IPS-15b (cell line): ENCODE results near the gene CRABP2.
A peak's percentile ranks its signal among the peaks of the same experiment; 100 is the strongest.

Experiments used
- H3K27me3 ChIP-seq: one replicate; pipeline ENCODE4 v1.6.1; 2013; ENCODE audit warnings: low read length; ENCODE audit not compliant: control insufficient read depth, insufficient read depth
- H3K36me3 ChIP-seq: one replicate; pipeline ENCODE4 v1.6.1; 2013; ENCODE audit warnings: low read length; ENCODE audit not compliant: control insufficient read depth, insufficient read depth
- H3K4me1 ChIP-seq: one replicate; pipeline ENCODE4 v1.6.1; 2013; ENCODE audit warnings: mild to moderate bottlenecking, low read length; ENCODE audit not compliant: control insufficient read depth, insufficient read depth
- H3K4me3 ChIP-seq: one replicate; pipeline ENCODE4 v1.5.1; 2013; ENCODE audit warnings: low read depth, low read length
- H3K9ac ChIP-seq: one replicate; pipeline ENCODE4 v1.6.1; 2013; ENCODE audit warnings: low read depth, mild to moderate bottlenecking, low read length
- H3K9me3 ChIP-seq: one replicate; pipeline ENCODE4 v1.6.1; 2013; ENCODE audit warnings: mild to moderate bottlenecking, low read length; ENCODE audit not compliant: control insufficient read depth, insufficient read depth

CRABP2 gene

DNA sequence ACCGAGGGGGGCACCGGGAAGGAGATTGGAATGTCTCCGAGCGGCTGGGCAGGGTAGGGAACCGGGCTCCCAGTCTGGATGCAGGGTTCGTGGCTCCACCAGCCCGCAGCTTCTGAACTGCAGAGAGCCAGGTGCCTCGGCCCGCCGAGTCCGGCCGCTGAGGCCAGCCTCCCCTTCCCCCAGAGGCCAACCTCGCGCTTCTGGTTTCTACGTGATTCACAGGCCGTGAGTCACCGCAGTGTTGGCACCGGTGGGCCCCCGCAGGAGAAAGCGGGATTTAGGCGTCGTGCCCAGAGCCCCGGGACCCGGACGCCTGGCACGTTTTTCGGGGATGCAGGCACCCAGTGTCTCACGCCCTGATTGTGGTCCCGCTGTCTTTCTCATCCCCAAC lies 458 bp downstream of the CRABP2 start:
- Histone ChIP-seq H3K4me3 (peak overlapping the region; percentile 85), H3K27me3 (peaks cover 11% of the 10 kb centered on the region), H3K4me1 (peaks cover 27% of the 10 kb centered on the region), H3K9ac (peak overlapping the region; percentile 79), H3K36me3 (peaks cover 16% of the 10 kb centered on the region), H3K9me3 (no peaks in the 10 kb centered on the region)

DNA sequence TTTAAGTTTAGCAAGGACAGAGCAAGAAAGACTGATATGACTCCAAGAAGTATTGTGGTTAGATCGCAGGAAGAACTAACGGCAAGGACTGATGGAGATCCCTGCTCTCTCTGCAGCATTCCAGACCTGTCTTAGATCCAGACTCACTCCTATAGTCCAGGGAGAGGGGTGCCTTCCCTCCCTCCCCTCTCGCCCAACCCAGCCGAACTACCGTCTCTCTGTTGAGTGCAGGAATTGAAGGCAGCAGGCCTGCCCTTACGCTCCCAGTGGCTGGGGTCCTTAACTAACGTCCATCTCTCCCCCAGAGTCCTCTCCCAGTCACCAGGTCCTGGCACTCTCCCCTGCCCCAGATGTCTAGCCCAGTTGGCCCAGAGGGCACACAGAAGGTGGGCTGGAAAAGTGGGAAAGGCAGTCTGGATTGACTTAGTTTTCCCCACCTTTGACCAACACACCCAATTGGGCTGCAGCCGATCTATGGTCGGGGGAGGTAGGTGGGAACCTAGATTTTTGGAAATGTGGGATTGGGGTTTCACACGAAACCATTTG lies 1.1 kb downstream of the CRABP2 start:
- Histone ChIP-seq H3K4me1 (peaks cover 20% of the 10 kb centered on the region), H3K9ac (peak overlapping the region; percentile 5), H3K36me3 (peaks cover 22% of the 10 kb centered on the region), H3K9me3 (no peaks in the 10 kb centered on the region), H3K4me3 (peak overlapping the region; percentile 85), H3K27me3 (peaks cover 11% of the 10 kb centered on the region)

DNA sequence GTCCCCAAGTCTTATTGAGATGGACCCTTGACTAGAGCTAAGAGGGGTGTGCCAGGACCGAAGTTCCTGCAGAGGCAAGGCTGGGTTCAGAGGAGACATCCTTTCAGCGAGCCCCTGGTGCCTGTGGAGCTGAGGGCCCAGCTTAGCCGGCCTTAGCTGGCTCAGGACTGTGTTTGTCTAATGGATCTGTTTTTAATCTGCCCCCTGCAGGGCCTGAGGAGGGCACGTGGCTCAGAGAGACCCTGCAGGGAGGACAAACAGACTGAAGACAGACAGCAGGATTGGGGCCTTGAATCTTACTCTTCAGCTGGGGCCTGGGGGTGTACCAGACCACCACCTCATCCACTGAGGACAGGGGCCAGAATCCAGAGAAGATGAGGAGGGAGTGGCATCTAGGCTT lies 1.6 kb downstream of the CRABP2 start:
- Histone ChIP-seq H3K27me3 (peaks cover 11% of the 10 kb centered on the region), H3K9ac (peak overlapping the region; percentile 5), H3K9me3 (no peaks in the 10 kb centered on the region), H3K4me3 (peak overlapping the region; percentile 85), H3K4me1 (peaks cover 15% of the 10 kb centered on the region), H3K36me3 (peaks cover 26% of the 10 kb centered on the region)

DNA sequence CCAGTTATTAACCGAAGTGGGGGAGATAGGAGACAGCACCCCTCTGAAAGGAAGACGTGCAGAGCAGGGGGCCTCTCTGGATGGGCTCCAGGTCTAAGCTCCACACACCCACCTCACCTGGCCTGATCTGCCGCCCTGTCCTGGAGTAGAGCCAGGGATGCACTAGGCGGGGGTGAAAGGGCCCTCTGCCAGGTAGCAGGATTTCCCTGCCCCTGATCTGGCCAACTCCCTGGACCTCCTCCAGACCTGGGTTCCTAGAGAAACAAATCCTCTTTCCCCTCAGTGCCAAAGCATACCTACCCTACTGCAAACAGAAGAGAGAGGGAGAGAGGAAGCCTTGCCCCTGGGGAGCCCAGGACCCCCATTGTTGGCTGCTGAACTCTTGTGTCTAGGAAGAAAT lies 2.0 kb downstream of the CRABP2 start:
- peaks cover 11% of the 10 kb centered on the region for H3K27me3 ChIP-seq

DNA sequence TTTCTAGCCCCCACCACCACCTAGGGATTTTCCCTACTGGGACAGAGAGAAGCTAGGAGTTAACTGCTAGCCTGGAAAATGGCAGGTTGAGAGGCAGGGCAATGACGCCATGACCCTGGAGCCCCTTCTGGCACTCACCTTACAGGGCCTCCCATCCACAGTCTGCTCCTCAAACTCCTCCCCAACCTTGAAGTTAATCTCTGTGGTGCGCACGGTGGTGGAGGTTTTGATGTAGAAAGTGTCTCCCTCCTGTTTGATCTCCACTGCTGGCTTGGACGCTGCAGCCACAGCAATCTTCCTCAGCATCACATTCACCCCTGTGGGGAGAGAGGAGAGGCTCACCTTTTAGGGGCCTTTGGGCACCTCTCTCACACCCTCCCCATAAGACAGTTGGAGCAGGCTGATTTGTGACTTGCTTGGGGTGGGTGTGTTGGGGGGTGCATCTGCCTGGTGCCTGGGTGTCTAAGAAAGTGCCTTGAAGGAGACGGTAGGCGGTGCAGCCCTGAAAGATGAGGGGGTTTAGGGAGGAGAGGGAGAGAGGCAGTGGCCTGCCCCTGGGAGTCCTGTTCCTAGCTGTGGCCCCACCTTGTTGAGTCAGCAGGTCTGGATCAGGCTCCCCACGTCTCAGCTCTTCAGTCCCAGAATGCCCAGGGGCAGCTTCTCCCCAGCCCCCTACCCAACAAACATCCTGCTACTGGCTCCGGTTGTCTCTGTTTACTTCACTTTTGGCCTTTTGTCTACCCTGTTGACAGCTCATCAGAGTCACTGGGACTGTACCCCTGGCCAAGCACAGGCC lies 4.4 kb downstream of the CRABP2 start:
- peaks cover 31% of the 10 kb centered on the region for H3K36me3 ChIP-seq
- H3K27me3 ChIP-seq: peaks cover 11% of the 10 kb centered on the region
- no peaks in the 10 kb centered on the region for H3K9me3 ChIP-seq
- H3K9ac ChIP-seq: no peak overlapping the region
- H3K4me1 ChIP-seq: peaks cover 7% of the 10 kb centered on the region
- H3K4me3 ChIP-seq: no peak overlapping the region

More for the DNA sequence above, 2.0 kb downstream of the CRABP2 start:
- H3K9me3 ChIP-seq: no peaks in the 10 kb centered on the region
- peaks cover 11% of the 10 kb centered on the region for H3K4me1 ChIP-seq
- H3K36me3 ChIP-seq: peaks cover 29% of the 10 kb centered on the region
- peak overlapping the region; percentile 5 for H3K9ac ChIP-seq
- peak overlapping the region; percentile 85 for H3K4me3 ChIP-seq

DNA sequence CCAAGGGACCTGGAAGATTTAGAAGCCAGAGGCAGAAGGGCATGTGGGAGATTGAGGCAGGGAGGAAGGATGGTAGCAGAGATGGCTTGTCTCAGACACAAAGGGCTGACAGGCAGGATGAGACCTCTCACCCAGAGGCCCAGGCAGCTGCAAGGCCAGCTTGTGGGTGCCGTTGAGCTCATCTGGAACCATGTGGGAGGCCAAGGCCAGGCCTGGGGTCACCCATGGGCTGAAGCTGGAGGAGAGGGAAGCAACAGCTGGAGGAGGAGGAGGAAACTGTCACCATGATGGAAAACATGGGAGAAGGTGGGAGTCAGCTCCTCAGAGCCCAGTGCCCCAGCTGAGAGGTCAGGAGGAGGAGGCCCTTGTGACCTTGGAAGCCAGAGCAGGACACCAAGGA lies 6.4 kb downstream of the CRABP2 start:
- Histone ChIP-seq H3K9ac (no peak overlapping the region), H3K27me3 (peaks cover 2% of the 10 kb centered on the region), H3K36me3 (peaks cover 31% of the 10 kb centered on the region), H3K4me1 (peaks cover 13% of the 10 kb centered on the region), H3K9me3 (no peaks in the 10 kb centered on the region), H3K4me3 (no peak overlapping the region)

DNA sequence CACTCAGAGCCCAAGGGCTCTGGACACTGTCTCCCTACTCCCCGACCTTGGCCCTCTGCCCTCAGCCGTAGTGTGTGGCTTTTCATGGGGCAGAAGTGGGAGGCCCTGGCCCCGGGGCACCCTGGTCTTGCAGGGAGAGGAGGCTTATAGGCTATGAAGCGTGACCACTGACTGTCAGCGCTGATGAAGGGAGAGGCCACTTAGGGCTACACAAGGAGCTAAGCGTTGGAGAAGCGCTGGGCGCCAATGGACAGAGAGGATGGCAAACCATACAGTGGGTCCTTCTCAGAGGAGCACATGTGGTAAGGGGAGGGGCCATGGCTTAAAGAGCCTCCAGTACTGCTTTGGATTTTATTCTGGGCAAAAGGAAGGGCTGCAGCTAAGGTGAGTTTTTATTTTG lies 7.9 kb downstream of the CRABP2 start:
- Histone ChIP-seq H3K9ac (no peak overlapping the region), H3K36me3 (peaks cover 31% of the 10 kb centered on the region), H3K9me3 (no peaks in the 10 kb centered on the region), H3K4me1 (peaks cover 17% of the 10 kb centered on the region), H3K27me3 (no peaks in the 10 kb centered on the region), H3K4me3 (no peak overlapping the region)

DNA sequence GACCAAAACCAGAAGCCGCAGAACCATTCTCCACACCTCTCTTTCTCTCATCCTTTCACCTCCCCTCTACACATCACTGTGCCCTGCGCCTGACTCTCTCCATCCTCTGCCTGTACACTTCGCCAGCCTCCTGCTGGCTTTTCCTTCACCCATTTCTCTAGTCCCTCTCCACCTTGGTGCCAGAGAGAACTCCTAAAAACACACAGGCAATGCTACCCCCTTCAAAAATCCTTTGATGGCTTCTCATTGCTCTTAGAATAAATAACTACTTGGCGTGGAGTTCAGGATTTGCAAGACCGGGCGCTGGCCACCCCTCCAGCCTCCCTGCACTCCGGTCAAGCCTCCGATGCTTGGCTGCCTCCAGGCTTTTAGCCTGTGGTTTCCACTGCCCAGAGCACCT lies 8.6 kb downstream of the CRABP2 start:
- no peak overlapping the region for H3K4me3 ChIP-seq
- H3K4me1 ChIP-seq: peaks cover 22% of the 10 kb centered on the region
- no peaks in the 10 kb centered on the region for H3K9me3 ChIP-seq
- H3K27me3 ChIP-seq: no peaks in the 10 kb centered on the region
- peaks cover 31% of the 10 kb centered on the region for H3K36me3 ChIP-seq
- H3K9ac ChIP-seq: no peak overlapping the region

DNA sequence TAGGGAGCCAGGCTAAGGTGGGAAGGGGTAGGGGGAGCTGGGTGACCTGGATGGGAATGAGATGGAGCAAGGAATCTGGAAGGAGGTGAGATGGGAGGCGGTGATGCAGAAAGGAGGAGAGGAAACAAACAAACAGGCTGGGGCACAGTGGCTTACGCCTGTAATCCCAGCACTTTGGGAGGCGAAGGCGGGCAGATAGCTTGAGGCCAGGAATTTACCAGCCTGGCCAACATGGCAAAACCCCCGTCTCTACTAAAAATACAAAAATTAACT lies 10.8 kb downstream of the CRABP2 start:
- H3K36me3 ChIP-seq: peaks cover 12% of the 10 kb centered on the region
- H3K4me3 ChIP-seq: no peak overlapping the region
- H3K9me3 ChIP-seq: no peaks in the 10 kb centered on the region
- peaks cover 37% of the 10 kb centered on the region for H3K4me1 ChIP-seq
- no peaks in the 10 kb centered on the region for H3K27me3 ChIP-seq
- H3K9ac ChIP-seq: no peak overlapping the region

DNA sequence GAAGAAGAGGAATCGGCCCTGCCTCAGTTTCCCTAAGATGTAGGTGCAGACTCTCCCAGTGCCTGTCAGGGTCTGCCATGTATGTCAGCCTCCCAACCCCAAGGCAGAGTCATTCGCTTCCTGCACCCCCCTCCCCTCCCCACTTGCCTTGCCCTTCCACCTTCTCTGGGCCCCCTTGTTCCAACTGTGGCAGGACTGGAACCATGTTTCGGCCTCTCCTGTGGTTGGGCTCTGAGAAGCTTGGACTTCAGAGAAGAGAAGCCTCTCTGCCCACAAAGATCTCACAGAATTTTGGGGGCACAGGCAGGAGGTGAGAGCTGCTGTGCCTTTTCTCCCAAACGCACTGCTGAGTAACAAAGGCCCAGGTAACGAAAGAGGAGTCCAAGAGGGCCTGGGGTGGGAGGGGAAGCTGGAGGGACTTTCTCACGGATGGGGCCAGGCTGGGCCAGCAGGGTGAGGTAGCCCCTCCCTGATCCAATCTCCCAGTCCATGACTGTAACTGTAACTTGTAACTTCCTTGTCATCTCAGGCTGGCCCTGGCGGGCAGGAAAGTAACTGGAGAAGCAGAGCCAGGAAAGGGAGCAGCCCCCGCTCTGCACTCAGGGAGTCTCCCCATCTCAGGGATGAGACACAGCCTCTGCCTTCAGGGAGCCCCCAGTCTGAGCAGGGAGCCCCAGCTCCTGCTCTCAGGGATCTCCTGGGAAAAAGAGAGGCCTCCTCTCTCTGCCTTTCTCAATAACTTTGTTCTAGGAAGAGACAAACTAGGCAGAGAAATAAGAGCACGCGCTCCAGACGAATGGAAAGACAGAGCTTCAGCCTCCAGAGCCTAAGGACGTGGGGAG lies 11.3 kb downstream of the CRABP2 start:
- Histone ChIP-seq H3K36me3 (peaks cover 7% of the 10 kb centered on the region), H3K27me3 (no peaks in the 10 kb centered on the region), H3K9me3 (no peaks in the 10 kb centered on the region), H3K4me3 (peak overlapping the region; percentile 49), H3K4me1 (peaks cover 37% of the 10 kb centered on the region), H3K9ac (no peak overlapping the region)

DNA sequence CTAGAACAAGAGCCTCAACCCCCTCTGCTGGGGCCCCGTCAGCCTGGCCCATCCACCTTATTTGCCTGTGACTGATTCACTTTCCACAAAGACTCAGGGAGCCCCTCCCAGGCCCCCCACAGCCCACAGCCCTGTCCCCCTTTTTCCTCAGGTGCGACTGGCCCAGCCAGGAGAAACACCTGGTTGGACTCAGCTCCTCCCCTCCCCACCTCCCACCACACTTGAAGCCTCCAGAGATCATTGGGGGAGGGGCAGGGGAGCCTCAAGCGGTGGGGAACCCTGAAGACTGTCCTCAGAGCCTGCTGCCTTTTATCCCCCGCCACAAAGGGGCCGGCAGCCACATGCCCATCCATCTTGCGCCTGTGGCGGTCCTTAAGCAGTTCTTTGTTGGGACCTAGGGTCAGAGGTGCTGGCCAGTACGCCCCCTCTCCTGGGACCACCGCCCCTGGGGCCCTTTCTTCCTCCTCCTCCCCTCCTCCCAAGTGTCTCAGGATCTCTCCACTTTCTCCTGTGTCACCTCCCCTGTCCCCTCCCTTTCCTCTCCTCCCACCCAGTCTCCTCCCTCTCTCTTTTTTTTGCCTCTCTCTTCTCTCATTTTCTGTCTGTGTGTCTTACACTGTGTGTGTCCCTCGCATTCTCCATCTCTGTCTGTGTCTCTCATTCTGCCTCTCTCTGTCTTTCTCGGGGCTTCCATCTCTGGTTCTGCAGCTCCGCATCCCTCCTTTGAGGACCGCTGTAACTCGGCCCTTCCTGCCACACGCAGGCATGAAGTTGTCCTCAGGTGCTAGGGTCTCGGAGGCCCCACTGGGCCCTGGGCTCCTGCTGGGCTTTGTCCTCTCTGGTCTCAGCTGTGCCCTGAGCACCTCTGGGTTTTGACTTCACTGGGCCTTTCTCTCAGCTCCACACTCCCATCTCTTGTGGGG lies 12.2 kb downstream of the CRABP2 start:
- peaks cover under 1% of the 10 kb centered on the region for H3K36me3 ChIP-seq
- H3K4me3 ChIP-seq: peak overlapping the region; percentile 49
- peaks cover 37% of the 10 kb centered on the region for H3K4me1 ChIP-seq
- H3K27me3 ChIP-seq: no peaks in the 10 kb centered on the region
- H3K9ac ChIP-seq: no peak overlapping the region
- H3K9me3 ChIP-seq: no peaks in the 10 kb centered on the region
